Measurements from ENCODE around the gene F13A1. TPM values are rescaled to one million over a fixed set of nuclear protein-coding genes. Genes with fewer than 3 reads are reported as not detected.

The F13A1 gene
- total RNA-seq, 1 donor from 2014 or later = 0.05 TPM

- DNase-seq (ENCODE audit: low read depth) = no peak
These were observed 127.2 kb downstream of the F13A1 start for GRCh38 chr6:6193221-6193745.

GRCh38 chr6:6191909-6192308 lies 128.6 kb downstream of the F13A1 start:
- DNase-seq (ENCODE audit: low read depth) = no peak

- no peak for DNase-seq (ENCODE audit: low read depth)
These were observed 129.0 kb downstream of the F13A1 start for GRCh38 chr6:6191476-6191875.

GRCh38 chr6:6180684-6181083 lies 139.8 kb downstream of the F13A1 start:
- DNase-seq (ENCODE audit: low read depth) = no peak

- no peak for DNase-seq (ENCODE audit: low read depth)
These were observed 140.4 kb downstream of the F13A1 start for GRCh38 chr6:6179858-6180623.

- DNase-seq (ENCODE audit: low read depth) = no peak
These were observed 141.7 kb downstream of the F13A1 start for GRCh38 chr6:6178795-6179194.

GRCh38 chr6:6177754-6178153 lies 142.7 kb downstream of the F13A1 start:
- DNase-seq (ENCODE audit: low read depth) = no peak

- no peak for DNase-seq (ENCODE audit: low read depth)
These were observed 143.8 kb downstream of the F13A1 start for GRCh38 chr6:6176586-6177228.

GRCh38 chr6:6176127-6176526 lies 144.3 kb downstream of the F13A1 start:
- DNase-seq (ENCODE audit: low read depth) = peak; percentile 1

- no peak for DNase-seq (ENCODE audit: low read depth)
These were observed 151.3 kb downstream of the F13A1 start for GRCh38 chr6:6169141-6169540.

GRCh38 chr6:6166064-6166463 lies 154.4 kb downstream of the F13A1 start:
- DNase-seq (ENCODE audit: low read depth) = no peak

- no peak for DNase-seq (ENCODE audit: low read depth)
These were observed 156.1 kb downstream of the F13A1 start for GRCh38 chr6:6164367-6164766.

- DNase-seq (ENCODE audit: low read depth) = no peak
These were observed 166.1 kb downstream of the F13A1 start for GRCh38 chr6:6154335-6154734.

- DNase-seq (ENCODE audit: low read depth) = no peak
These were observed 168.4 kb downstream of the F13A1 start for GRCh38 chr6:6152060-6152459.

GRCh38 chr6:6148192-6148815 lies 172.2 kb downstream of the F13A1 start:
- no peak for DNase-seq (ENCODE audit: low read depth)

GRCh38 chr6:6131492-6132109 lies 188.9 kb downstream of the F13A1 start:
- DNase-seq (ENCODE audit: low read depth) = no peak

- DNase-seq (ENCODE audit: low read depth) = no peak
These were observed 195.0 kb downstream of the F13A1 start for GRCh38 chr6:6125495-6125894.

- DNase-seq (ENCODE audit: low read depth) = no peak
These were observed 196.7 kb downstream of the F13A1 start for GRCh38 chr6:6123803-6124202.

GRCh38 chr6:6121943-6122342 lies 198.5 kb downstream of the F13A1 start:
- DNase-seq (ENCODE audit: low read depth) = no peak

- DNase-seq (ENCODE audit: low read depth) = no peak
These were observed 214.9 kb downstream of the F13A1 start for GRCh38 chr6:6105472-6106036.
